DMS 273 (cell line): ENCODE data around the gene PIAS1.
"Not testable (repeated sequence)": the region's sequence is repeated elsewhere in the genome, so short reads cannot be mapped to it uniquely, and the experiment has no call there.

Experiments used
- DNase-seq: peaks from one replicate; lab custom pipeline; 2025; ENCODE audit not compliant: unreplicated experiment; lab: John Stamatoyannopoulos, UW

Gene PIAS1

GRCh38 chr15:68053701-68054627 is at the start of gene PIAS1:
Gene PIAS1 (plus strand): TSS chr15:68054315. CDS start chr15:68054327, 12 bp downstream.
- DNase-seq = peak; percentile 95

GRCh38 chr15:68007642-68008041 is 46.5 kb upstream of the PIAS1 start:
- not testable (repeated sequence) for DNase-seq

- DNase-seq = no peak
Measured at GRCh38 chr15:68010361-68011153, 43.6 kb upstream of the PIAS1 start.

GRCh38 chr15:68012911-68013310 is 41.2 kb upstream of the PIAS1 start:
- no peak for DNase-seq

GRCh38 chr15:68014219-68014618 is 39.9 kb upstream of the PIAS1 start:
- no peak for DNase-seq

GRCh38 chr15:68015244-68015643 is 38.9 kb upstream of the PIAS1 start:
- DNase-seq = no peak

GRCh38 chr15:68017201-68017600 is 36.9 kb upstream of the PIAS1 start:
- no peak for DNase-seq

GRCh38 chr15:68018797-68019444 is 35.2 kb upstream of the PIAS1 start:
- no peak for DNase-seq

- DNase-seq = no peak
Measured at GRCh38 chr15:68019814-68020525, 34.1 kb upstream of the PIAS1 start.

- no peak for DNase-seq
Measured at GRCh38 chr15:68020685-68021084, 33.4 kb upstream of the PIAS1 start.

- DNase-seq = no peak
Measured at GRCh38 chr15:68022061-68022460, 32.1 kb upstream of the PIAS1 start.

GRCh38 chr15:68023307-68024101 is 30.6 kb upstream of the PIAS1 start:
- no peak for DNase-seq

- DNase-seq = no peak
Measured at GRCh38 chr15:68025835-68026424, 28.2 kb upstream of the PIAS1 start.

GRCh38 chr15:68027388-68027787 is 26.7 kb upstream of the PIAS1 start:
- no peak for DNase-seq

GRCh38 chr15:68028137-68028887 is 25.8 kb upstream of the PIAS1 start:
- DNase-seq = no peak

- no peak for DNase-seq
Measured at GRCh38 chr15:68028888-68029207, 25.3 kb upstream of the PIAS1 start.

- no peak for DNase-seq
Measured at GRCh38 chr15:68029959-68030358, 24.2 kb upstream of the PIAS1 start.

- DNase-seq = no peak
Measured at GRCh38 chr15:68031404-68031803, 22.7 kb upstream of the PIAS1 start.

GRCh38 chr15:68032672-68033071 is 21.4 kb upstream of the PIAS1 start:
- DNase-seq = no peak
